ENCODE measurements around the gene SVEP1.

Gene SVEP1

GRCh38 chr9:110316261-110317075 lies 263.1 kb downstream of the SVEP1 start:
- no peak for DNase-seq
